CD14-positive monocyte (primary cell): ENCODE results near the gene MYRF. TPM values are rescaled to one million over a fixed set of nuclear protein-coding genes. Genes with fewer than 3 reads are reported as not detected.

Source experiments
- DNase-seq, 3 donors: peaks; one replicate each; pipeline ENCODE4 v3.0.0-alpha.2; 2011 to 2022
- H2AFZ ChIP-seq: 2 replicates; pipeline ENCODE4 v1.6.0; 2012; ENCODE audit warnings: mild to moderate bottlenecking, low read depth, low read length, inconsistent platforms; ENCODE audit not compliant: insufficient read depth, poor library complexity, severe bottlenecking
- H3K27ac ChIP-seq, 2 donors: 1 replicate in 1 of 2; 2 replicates in 1 of 2; pipeline ENCODE4 v1.5.1; 2012 to 2013; ENCODE audit warnings: low read length in 2 of 2, control low read depth in 1 of 2, inconsistent platforms in 1 of 2, low read depth in 1 of 2, mild to moderate bottlenecking in 1 of 2
- H3K27me3 ChIP-seq, 2 donors: one replicate each; pipeline versions ENCODE4 v1.6.0 to v1.6.1; 2011 to 2013; ENCODE audit warnings: low read length in 2 of 2; ENCODE audit not compliant: control insufficient read depth in 2 of 2, insufficient read depth in 2 of 2
- H3K36me3 ChIP-seq, 2 donors: replicated peaks in 1 of 2; 1 replicate in 1 of 2; 2 replicates in 1 of 2; pipeline versions ENCODE4 v1.5.1 to v1.6.1; 2012 to 2013; ENCODE audit warnings: low read length in 2 of 2, control low read depth in 1 of 2, inconsistent platforms in 1 of 2, mild to moderate bottlenecking in 1 of 2; ENCODE audit not compliant: insufficient read depth in 2 of 2, control insufficient read depth in 1 of 2
- H3K4me1 ChIP-seq, 2 donors: 1 replicate in 1 of 2; 2 replicates in 1 of 2; pipeline versions ENCODE4 v1.5.1 to v1.6.1; 2012 to 2013; ENCODE audit warnings: low read length in 2 of 2, control low read depth in 1 of 2, inconsistent platforms in 1 of 2, mild to moderate bottlenecking in 1 of 2, moderate library complexity in 1 of 2; ENCODE audit not compliant: insufficient read depth in 2 of 2, control insufficient read depth in 1 of 2
- H3K4me2 ChIP-seq: replicated peaks from 2 replicates; pipeline ENCODE3; 2012; ENCODE audit warnings: low read length, moderate library complexity, mild to moderate bottlenecking; ENCODE audit not compliant: poor library complexity, severe bottlenecking; ENCODE audit errors: extremely low read depth
- H3K4me3 ChIP-seq, 3 experiments: fragments of 200-600 bp in 1 of 3; sonication (generic) in 1 of 3; replicated peaks in 1 of 3; 1 replicate in 2 of 3; 2 replicates in 1 of 3; pipeline ENCODE4 v1.5.1; 2011 to 2013; ENCODE audit warnings: low read length in 3 of 3, mild to moderate bottlenecking in 3 of 3, control low read depth in 2 of 3, low read depth in 2 of 3, inconsistent platforms in 1 of 3, moderate library complexity in 1 of 3
- H3K79me2 ChIP-seq: 2 replicates; pipeline ENCODE4 v1.6.0; 2012; ENCODE audit warnings: mild to moderate bottlenecking, control low read depth, inconsistent platforms, low read length, moderate library complexity; ENCODE audit not compliant: insufficient read depth
- H3K9ac ChIP-seq: 2 replicates; pipeline ENCODE4 v1.6.0; 2017; ENCODE audit warnings: low read length, mild to moderate bottlenecking; ENCODE audit not compliant: insufficient read depth, poor library complexity, severe bottlenecking
- H3K9me3 ChIP-seq, 2 donors: replicated peaks in 1 of 2; 1 replicate in 1 of 2; 2 replicates in 1 of 2; pipeline versions ENCODE4 v1.5.1 to v1.6.1; 2012 to 2013; ENCODE audit warnings: low read length in 2 of 2, control low read depth in 1 of 2; ENCODE audit not compliant: control insufficient read depth in 1 of 2, insufficient read depth in 1 of 2
- H4K20me1 ChIP-seq: 2 replicates; pipeline ENCODE4 v1.6.0; 2012; ENCODE audit warnings: mild to moderate bottlenecking, low read length, control low read depth, moderate library complexity; ENCODE audit not compliant: insufficient read depth
- H3K27ac Mint-ChIP-seq, 7 donors: one replicate each; pipeline ENCODE4 v1.8.0; 2020; ENCODE audit warnings: mild to moderate bottlenecking in 7 of 7, mixed read lengths in 7 of 7, moderate library complexity in 6 of 7, inconsistent platforms in 2 of 7
- H3K27me3 Mint-ChIP-seq, 3 donors: one replicate each; pipeline ENCODE4 v1.8.0; 2021 to 2022; ENCODE audit warnings: low read depth in 3 of 3, mild to moderate bottlenecking in 3 of 3, mixed read lengths in 3 of 3, moderate library complexity in 3 of 3, inconsistent platforms in 1 of 3
- H3K36me3 Mint-ChIP-seq, 2 donors: one replicate each; pipeline ENCODE4 v1.8.0; 2020; ENCODE audit warnings: mixed read lengths in 2 of 2, inconsistent platforms in 1 of 2, mild to moderate bottlenecking in 1 of 2
- H3K4me1 Mint-ChIP-seq: one replicate; pipeline ENCODE4 v1.8.0; 2020; ENCODE audit warnings: mild to moderate bottlenecking, mixed read lengths
- H3K4me3 Mint-ChIP-seq, 2 donors: one replicate each; pipeline ENCODE4 v1.8.0; 2020; ENCODE audit warnings: mild to moderate bottlenecking in 2 of 2, mixed read lengths in 2 of 2, moderate library complexity in 1 of 2
- H3K9me3 Mint-ChIP-seq, 7 donors: one replicate each; pipeline ENCODE4 v1.8.0; 2020 to 2022; ENCODE audit warnings: mixed read lengths in 7 of 7, mild to moderate bottlenecking in 6 of 7, moderate library complexity in 6 of 7, inconsistent platforms in 2 of 7
- CTCF ChIP-seq: fragments of 200-600 bp; IDR thresholded peaks from one replicate; pipeline ENCODE4 v1.8.0; 2022; ENCODE audit warnings: antibody characterized with exemption, mild to moderate bottlenecking
- WGBS: methylation state at CpG from one replicate; pipeline ENCODE4 v1.1.5; 2013; ENCODE audit warnings: missing lambda C conversion rate; ENCODE audit not compliant: insufficient coverage; 5-methylcytosine and 5-hydroxymethylcytosine counted together
- intact Hi-C, 2 donors: fragments of 100-400 bp; cut with micrococcal nuclease; formaldehyde crosslinking; loops; one replicate each; pipeline versions ENCODE4 v1.15.0 to v1.15.1; 2023
- polyA plus RNA-seq, 3 donors: library from polyadenylated mRNA; depleted of rRNA in 1 of 3; unstranded in 2 of 3; stranded (reverse) in 1 of 3; fragments of 300-500 nt in 2 of 3; fragments of >200 nt in 1 of 3; fragmentation: Illumina TruSeq in 2 of 3; gene quantifications; 1 replicate in 2 of 3; 2 replicates in 1 of 3; pipeline ENCODE4 v1.2.3, GENCODE V29; 2012 to 2021

The MYRF gene
- polyA plus RNA-seq, 3 donors, result 0.18 to 0.19 TPM; not detected in 1

GRCh38 chr11:61773809-61774208 is 21.4 kb downstream of the MYRF start:
- H3K27me3 Mint-ChIP-seq, result peaks cover 14 to 26% (median 22%) of the 10 kb centered on the region in 3 donors
- peaks cover 24 to 30% of the 10 kb centered on the region in 2 donors for H3K4me1 ChIP-seq
- peaks cover 0 to 3% (median 0%) of the 10 kb centered on the region in 7 donors for H3K9me3 Mint-ChIP-seq
- no peak overlapping the region for H3K9ac ChIP-seq
- DNase-seq, result no peak
- no peak for TF ChIP-seq CTCF
- H3K4me2 ChIP-seq, result no peak overlapping the region
- peaks cover 0 to 8% of the 10 kb centered on the region in 2 donors for H3K27me3 ChIP-seq
- no peaks in the 10 kb centered on the region for H3K9me3 ChIP-seq
- 90% methylated on average over 16 of the region's 18 CpGs for WGBS
- no peak overlapping the region for H2AFZ ChIP-seq
- no peak overlapping the region for H3K4me3 ChIP-seq
- intact Hi-C loops, result no loop called here
- no peaks in the 10 kb centered on the region for H3K36me3 ChIP-seq
- no peaks in the 10 kb centered on the region for H4K20me1 ChIP-seq
- H3K36me3 Mint-ChIP-seq, result no peaks in the 10 kb centered on the region
- H3K27ac ChIP-seq, result no peak overlapping the region
- H3K4me3 Mint-ChIP-seq, result no peak overlapping the region
- no peaks in the 10 kb centered on the region for H3K79me2 ChIP-seq
- peaks cover 29% of the 10 kb centered on the region for H3K4me1 Mint-ChIP-seq
- H3K27ac Mint-ChIP-seq, result no peak overlapping the region

GRCh38 chr11:61774411-61774810 is 22.0 kb downstream of the MYRF start:
- peaks cover 24 to 30% of the 10 kb centered on the region in 2 donors for H3K4me1 ChIP-seq
- intact Hi-C loops, result no loop called here
- no peaks in the 10 kb centered on the region for H3K36me3 ChIP-seq
- Mint-ChIP-seq H3K9me3 (peaks cover 0 to 3% (median 0%) of the 10 kb centered on the region in 7 donors), H3K27ac (no peak overlapping the region), H3K4me3 (no peak overlapping the region), H3K27me3 (peaks cover 14 to 27% (median 22%) of the 10 kb centered on the region in 3 donors), H3K36me3 (no peaks in the 10 kb centered on the region), H3K4me1 (peaks cover 29% of the 10 kb centered on the region)
- DNase-seq, result no peak
- no peak overlapping the region for H3K4me3 ChIP-seq
- no peaks in the 10 kb centered on the region for H3K79me2 ChIP-seq
- no peaks in the 10 kb centered on the region for H3K9me3 ChIP-seq
- no peak for TF ChIP-seq CTCF
- 86% methylated on average over 5 of the region's 12 CpGs for WGBS
- no peak overlapping the region for H3K4me2 ChIP-seq
- no peaks in the 10 kb centered on the region for H4K20me1 ChIP-seq
- no peak overlapping the region for H2AFZ ChIP-seq
- H3K27ac ChIP-seq, result no peak overlapping the region
- H3K27me3 ChIP-seq, result peaks cover 0 to 8% of the 10 kb centered on the region in 2 donors
- no peak overlapping the region for H3K9ac ChIP-seq
